ENCODE measurements around the gene BARX2. TPM values are rescaled to one million over a fixed set of nuclear protein-coding genes. Genes with fewer than 3 reads are reported as not detected.
"Not testable (repeated sequence)": the region's sequence is repeated elsewhere in the genome, so short reads cannot be mapped to it uniquely, and the experiment has no call there.

BARX2 gene, protein sequence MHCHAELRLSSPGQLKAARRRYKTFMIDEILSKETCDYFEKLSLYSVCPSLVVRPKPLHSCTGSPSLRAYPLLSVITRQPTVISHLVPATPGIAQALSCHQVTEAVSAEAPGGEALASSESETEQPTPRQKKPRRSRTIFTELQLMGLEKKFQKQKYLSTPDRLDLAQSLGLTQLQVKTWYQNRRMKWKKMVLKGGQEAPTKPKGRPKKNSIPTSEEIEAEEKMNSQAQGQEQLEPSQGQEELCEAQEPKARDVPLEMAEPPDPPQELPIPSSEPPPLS
- not detected in 2 replicates for total RNA-seq (2014; rRNA removed; shearing (Covaris generic))

DNA sequence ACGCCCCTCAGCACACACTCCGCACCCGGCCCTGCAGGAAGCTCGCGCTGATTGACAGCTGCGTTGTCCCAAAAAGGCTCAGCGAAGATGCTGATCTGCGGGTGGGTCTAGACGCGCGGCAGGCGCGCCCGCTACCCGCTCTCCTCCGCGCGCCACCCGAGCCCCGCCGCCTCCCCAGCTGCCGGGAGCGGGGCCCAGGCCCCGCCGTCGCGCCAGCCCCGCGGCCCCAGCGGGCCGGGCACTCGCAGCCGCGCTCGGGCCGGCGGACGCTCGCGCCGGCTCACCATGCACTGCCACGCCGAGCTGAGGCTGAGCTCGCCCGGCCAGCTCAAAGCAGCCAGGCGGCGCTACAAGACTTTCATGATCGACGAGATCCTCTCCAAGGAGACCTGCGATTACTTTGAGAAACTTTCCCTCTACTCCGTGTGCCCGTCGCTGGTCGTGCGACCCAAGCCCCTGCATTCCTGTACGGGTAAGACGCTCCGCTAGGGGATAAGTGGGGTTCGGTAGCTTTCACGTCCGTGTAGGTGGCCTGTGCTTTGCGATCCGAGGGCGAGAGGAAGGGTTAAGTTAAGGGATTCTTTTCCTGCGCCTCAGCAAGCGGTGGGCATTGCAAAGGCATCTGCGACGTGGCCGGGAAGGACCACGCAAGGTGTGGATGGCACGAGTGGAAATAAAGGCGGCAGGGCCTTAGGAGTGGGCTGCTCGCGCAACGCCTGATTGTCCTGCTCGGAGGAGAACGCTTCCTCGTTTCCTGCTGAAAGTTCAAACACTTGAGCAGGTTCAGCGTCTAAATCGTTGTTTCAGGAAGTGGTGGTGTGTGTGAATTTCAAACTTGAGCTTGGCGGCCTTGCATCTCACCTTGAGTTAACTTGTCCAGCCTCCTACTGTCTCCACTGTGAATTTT lies at the start of gene BARX2:
TSS of gene BARX2 (plus strand) at position 98 of the 907 bp plus-strand sequence. CDS start at position 286, 188 bp downstream.
- peak; percentile 30 for DNase-seq (ENCODE audit: low spot score)

GRCh38 chr11:129326921-129327320 lies 48.7 kb upstream of the BARX2 start:
- no peak for DNase-seq (ENCODE audit: low spot score)

DNA sequence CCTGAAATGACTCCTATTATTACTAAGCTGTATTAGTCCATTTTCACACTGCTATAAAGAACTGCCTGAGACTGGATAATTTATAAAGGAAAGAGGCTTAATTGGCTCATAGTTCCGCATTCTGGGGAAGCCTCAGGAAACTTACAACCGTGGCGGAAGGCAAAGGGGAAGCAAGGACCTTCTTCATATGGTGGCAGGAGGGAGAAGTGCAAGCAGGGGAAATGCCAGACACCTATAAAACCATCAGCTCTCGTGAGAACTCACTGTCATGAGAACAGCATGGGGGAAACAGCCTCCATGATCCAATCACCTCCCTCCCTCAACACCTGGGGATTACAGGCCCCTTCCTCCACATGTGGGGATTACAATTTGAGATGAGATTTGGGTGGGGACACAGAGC lies 47.9 kb upstream of the BARX2 start:
- DNase-seq (ENCODE audit: low spot score) = not testable (repeated sequence)

GRCh38 chr11:129328756-129329155 lies 46.9 kb upstream of the BARX2 start:
- DNase-seq (ENCODE audit: low spot score) = no peak

DNA sequence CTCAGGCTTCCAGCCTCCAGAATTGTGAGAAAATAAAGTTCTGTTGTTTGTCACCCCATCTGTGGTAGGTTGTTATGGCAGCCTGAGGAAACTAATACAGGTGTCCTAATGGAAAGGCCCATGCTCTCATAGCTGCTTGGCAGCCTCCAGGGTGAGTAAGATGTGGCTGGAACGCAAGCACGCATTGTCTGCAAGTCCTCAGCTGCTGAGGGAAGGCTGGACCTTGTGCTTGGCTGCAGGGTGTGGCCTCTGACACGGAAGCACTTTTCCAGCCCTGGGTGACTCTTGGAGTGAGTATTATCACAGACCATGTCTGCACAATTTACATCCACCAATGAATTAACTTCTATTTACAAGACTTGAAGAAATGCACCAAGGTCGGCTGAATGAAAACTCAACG lies 44.4 kb upstream of the BARX2 start:
- DNase-seq (ENCODE audit: low spot score) = no peak

DNA sequence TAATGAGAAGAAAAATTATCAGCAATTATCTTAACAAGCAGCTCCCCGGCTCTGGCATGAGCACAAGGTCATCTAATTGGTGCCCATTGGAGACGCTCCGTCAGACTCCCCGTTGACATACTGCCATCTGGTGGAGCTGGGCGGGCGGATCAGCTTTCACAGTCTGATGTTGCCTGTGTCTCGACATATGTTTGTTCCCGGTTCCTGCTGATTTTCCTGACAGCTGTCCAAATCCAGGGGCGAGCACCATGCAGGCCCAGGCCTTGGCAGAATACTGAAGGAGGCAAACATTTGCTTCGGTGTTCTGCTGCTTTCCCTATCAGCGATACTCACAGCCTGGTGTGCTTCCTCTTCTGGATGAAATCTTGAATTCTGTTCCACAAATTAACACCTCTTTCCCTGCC lies 43.8 kb upstream of the BARX2 start:
- peak; percentile 75 for DNase-seq (ENCODE audit: low spot score)

- DNase-seq (ENCODE audit: low spot score) = no peak
Measured at GRCh38 chr11:129333873-129334272, 41.8 kb upstream of the BARX2 start.

DNA sequence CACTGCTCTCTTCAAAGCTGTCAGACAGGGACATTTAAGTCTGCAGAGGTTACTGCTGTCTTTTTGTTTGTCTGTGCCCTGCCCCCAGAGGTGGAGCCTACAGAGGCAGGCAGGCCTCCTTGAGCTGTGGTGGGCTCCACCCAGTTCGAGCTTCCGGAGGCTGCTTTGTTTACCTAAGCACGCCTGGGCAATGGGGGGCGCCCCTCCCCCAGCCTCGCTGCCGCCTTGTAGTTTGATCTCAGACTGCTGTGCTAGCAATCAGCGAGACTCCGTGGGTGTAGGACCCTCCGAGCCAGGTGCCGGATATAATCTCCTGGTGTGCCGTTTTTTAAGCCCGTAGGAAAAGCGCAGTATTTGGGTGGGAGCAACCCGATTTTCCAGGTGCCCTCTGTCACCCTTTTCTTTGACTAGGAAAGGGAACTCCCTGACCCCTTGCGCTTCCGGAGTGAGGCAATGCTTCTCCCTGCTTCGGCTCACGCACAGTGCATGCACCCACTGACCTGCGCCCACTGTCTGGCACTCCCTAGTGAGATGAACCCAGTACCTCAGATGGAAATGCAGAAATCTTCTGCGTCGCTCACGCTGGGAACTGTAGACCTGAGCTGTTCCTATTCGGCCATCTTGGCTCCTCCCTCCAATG lies 31.2 kb upstream of the BARX2 start:
- DNase-seq (ENCODE audit: low spot score) = not testable (repeated sequence)

- DNase-seq (ENCODE audit: low spot score) = no peak
Measured at GRCh38 chr11:129346916-129347315, 28.7 kb upstream of the BARX2 start.

DNA sequence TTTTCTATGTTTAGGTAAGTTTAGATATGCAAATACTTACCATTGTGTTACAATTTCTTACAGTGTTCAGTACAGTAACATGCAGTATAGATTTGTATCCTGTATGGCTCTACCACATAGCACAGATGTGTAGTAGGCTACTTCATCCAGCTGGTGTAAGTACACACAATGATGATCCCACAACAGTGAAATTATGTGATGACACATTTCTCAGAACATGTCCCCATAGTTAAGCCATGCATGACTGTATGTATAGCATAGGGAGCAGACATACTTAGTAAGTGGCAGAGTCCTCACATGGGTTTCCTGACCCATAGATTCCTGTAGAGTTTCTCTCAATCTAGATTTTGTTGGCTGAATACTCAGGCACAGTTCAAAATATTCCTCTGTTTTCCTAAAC lies 26.8 kb upstream of the BARX2 start:
- no peak for DNase-seq (ENCODE audit: low spot score)

DNA sequence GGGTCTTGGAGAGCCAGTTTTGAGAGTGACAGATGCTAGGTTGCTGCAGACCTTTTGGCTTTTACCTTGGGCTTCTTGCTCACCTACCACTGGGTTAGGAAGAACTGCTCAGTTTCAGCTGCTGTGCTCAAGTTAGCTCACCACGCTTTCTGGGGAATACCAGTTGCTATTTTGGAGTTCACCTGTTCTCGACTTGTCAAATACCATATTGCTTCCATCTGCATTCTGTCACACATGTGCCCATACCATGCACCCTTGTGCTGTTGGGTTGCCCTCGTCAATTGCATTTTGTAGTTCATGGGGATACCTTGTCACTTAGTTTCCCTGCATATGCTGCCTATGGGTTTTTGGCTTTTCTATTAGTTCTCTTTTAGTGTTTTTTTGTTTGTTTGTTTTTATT lies 23.0 kb upstream of the BARX2 start:
- DNase-seq (ENCODE audit: low spot score) = no peak

DNA sequence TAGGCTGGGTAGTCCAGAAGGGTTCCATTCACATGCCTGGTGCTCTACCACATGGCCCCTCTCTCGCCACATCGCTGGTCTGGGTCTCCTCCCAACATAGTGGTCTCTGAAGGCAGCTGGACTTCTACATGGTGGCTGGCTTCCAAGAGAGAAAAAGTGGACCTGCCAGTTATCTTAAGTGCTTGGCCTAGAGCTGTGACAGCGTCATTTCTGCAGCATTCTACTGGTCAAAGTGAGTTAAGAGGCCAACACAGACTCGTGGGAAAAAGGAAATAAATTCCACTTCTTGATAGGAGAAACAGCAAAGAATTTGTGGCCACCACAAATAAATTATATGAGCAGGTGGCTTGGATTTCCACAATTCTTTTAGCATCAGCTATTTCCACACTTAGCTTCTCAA lies 21.0 kb upstream of the BARX2 start:
- no peak for DNase-seq (ENCODE audit: low spot score)

DNA sequence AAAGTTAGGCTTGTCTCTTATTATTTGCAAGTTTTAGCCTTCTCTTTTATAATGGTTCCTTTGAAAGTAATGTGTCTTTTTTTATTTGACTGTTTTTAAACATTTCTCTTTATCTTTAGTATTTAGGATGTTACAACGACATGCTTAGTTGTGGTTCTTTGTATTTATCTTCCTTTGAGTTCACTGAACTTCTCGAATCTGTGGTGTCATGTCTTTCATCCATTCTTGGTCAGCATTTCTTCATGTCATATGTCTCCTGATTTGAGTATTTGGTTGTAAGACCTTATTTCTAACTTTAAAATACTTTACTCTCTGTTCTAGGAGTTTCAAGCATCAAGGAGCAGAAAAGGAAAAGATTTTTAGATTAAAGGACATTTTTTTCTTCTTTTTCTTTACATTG lies 15.9 kb upstream of the BARX2 start:
- DNase-seq (ENCODE audit: low spot score) = no peak

DNA sequence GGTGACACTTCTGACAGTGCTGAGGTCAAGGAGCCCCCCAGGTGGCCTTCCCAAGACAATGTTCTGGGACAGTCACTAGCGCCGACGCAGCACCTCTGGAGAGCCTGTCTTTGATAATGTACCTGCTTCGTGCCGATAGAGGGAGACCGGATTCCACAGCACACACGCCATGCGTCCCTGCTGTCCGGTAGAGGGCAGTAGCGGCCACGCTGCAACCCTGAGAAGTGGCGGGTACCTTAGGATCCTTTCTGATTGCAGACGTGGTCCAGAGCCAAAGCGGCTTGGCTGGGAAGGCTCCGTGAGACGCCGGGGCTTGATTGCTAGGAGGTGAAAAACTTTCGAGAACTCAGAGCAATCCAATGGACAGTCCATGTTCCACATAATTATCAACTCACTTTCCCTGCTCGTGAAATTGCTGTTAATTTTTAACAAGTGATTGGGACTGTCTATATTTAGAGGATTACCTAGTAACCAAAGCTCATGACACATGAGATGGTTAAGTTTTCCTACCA lies 11.4 kb upstream of the BARX2 start:
- peak; percentile 91 for DNase-seq (ENCODE audit: low spot score)

GRCh38 chr11:129365816-129366215 lies 9.8 kb upstream of the BARX2 start:
- DNase-seq (ENCODE audit: low spot score) = no peak

GRCh38 chr11:129366737-129367597 lies 8.7 kb upstream of the BARX2 start:
- DNase-seq (ENCODE audit: low spot score) = no peak

- no peak for DNase-seq (ENCODE audit: low spot score)
Measured at GRCh38 chr11:129368889-129369672, 6.6 kb upstream of the BARX2 start.

- no peak for DNase-seq (ENCODE audit: low spot score)
Measured at GRCh38 chr11:129370715-129371114, 4.9 kb upstream of the BARX2 start.

DNA sequence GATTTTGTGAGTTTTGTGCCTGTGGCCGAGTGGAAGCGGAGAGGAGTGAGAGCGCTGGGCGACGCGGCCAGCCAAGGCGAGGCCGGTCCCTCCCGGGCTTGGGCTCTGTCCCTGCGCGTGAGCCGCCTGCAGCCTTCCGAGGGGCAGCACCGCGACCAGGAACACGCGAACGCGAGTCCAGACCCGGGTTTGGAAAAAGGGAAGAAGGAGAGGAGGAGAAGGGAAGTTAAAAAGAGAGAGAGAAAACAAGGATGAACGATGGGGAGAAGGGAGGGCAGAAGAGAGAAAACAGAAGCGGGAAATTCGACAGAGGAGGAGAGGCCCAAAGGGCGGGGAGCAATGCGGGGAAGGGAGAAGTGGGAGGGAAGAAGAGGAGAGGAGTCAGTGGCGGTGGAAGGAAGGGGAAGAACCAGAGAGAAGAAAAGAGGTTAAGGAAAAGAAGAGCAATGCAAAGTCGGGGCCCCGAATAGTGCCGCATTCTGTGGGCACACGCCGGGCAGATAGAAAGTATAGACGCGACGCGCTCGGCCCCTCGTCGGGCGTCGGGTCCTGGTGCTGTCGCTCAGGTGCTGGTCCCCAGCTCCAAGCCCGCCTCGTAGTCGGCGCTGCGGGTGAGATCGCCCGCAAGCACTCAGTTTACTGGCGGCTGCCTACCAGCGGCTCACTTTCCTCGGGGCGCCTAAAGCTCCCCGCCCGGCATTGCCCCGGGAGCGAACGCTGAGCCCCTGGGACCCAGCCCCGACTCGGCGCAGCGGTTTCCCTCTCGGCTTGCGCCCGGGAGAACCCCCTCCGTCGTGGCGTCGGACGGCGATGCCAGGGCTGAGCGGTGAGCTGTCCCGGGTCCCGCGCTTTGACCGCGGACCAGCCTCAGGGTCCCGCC lies 2.8 kb upstream of the BARX2 start:
- DNase-seq (ENCODE audit: low spot score) = no peak
